ENCODE data around the gene ASB11.

Gene ASB11

DNA sequence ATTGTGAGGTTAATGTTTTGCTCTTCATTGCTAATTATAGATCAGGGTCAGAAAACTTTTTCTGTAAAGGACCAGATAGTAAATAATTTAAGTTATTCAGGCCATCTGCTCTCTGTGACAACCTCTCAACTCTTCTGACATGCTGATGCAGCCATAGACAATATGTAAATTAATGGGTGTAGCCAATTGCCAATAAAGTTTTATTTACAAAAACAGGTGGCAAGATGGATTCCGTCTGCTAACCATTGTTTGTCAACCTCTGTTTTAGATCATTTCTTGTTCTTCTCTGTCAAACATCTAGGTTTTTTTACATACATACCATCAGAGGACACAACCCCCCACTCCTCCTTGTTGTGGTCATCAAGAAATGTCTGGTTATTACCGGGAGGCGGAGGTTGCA lies 79.3 kb downstream of the ASB11 start:
- TF ChIP-seq CTCF (conservative IDR thresholded peaks at IDR 0.05; ENCODE audit: low read length), result no peak
- H3K4me3 ChIP-seq (ENCODE audit: low read length), result no peak overlapping the region
- no peak for DNase-seq (ENCODE audit: low read depth)

GRCh38 chrX:15235001-15235400 lies 80.4 kb downstream of the ASB11 start:
- TF ChIP-seq CTCF (conservative IDR thresholded peaks at IDR 0.05; ENCODE audit: low read length), result no peak
- no peak overlapping the region for H3K4me3 ChIP-seq (ENCODE audit: low read length)
- no peak for DNase-seq (ENCODE audit: low read depth)

DNA sequence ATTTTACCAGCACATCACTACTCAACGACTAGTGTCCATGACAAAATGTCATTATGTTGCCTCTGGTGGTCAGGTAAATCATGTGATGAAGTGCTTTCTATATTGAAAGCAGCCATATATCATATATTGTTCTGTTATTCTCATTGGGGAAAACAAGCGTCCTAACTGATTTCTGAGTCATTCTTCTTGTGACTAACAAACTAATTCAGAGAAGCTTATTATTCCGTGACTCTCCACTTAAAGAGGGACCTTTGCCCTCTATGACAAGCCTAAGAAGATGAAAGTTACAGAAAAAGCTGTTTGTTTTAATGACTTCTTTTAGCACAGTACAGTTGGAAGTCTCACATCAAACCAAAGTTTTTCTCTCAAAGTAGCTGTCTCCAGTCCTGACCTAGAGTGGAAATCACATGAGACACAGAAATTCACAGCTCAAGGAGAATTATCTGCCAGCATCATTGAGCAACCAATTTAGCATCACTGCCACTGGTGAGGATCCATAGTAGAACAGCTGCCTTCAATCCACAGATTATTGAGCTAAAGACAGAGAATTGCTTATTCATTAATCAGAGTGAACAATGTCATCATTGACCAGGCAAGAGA lies 81.9 kb downstream of the ASB11 start:
- TF ChIP-seq CTCF (conservative IDR thresholded peaks at IDR 0.05; ENCODE audit: low read length), result no peak
- DNase-seq (ENCODE audit: low read depth), result no peak
- H3K4me3 ChIP-seq (ENCODE audit: low read length), result no peak overlapping the region
